ENCODE data around the gene TTBK1.

DNA sequence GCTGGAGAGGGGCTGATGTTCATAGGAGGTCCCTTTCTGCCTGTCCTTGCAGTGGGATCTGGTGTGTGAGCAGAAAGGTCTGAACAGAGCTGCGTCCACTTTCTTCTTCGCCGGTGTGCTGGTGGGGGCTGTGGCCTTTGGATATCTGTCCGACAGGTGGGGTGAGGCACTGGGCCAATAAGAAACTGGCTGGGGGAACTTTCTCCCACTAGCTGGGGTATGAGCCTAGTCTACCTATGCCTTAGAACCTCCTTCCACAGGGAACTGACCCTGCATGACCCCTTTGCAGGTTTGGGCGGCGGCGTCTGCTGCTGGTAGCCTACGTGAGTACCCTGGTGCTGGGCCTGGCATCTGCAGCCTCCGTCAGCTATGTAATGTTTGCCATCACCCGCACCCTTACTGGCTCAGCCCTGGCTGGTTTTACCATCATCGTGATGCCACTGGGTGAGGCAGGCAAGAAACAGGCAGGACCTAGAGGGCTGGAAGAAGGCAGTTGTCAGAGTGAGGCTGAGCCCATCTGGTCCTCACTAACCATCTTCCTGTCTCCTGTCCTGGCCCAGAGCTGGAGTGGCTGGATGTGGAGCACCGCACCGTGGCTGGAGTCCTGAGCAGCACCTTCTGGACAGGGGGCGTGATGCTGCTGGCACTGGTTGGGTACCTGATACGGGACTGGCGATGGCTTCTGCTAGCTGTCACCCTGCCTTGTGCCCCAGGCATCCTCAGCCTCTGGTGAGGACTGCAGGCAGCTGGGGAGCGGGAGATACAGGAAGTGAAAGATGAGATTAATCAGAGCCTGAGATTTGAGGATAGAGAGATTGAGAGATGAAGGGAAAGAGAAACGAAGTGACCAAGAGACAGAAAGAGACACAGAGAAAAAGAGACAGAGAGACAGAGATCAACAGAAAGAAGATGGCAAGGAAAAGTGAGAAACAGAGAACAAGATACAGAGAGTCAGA lies 56.3 kb downstream of the TTBK1 start:
- TF ChIP-seq POLR2A (IDR thresholded peaks at IDR 0.05; ENCODE audit: low read depth, low read length) (no peak), TAF1 (IDR thresholded peaks at IDR 0.05; ENCODE audit: borderline replicate concordance, low read depth, low read length) (no peak)

Data from GM12892 (cell line).